NCI-H345 (cell line): Measurements from ENCODE around the gene NCAM1.

ENCODE experiments used
- DNase-seq: peaks from one replicate; lab custom pipeline; 2025; lab: John Stamatoyannopoulos, UW

NCAM1 gene

GRCh38 chr11:112968941-112969713, 7.9 kb downstream of the NCAM1 start:
- no peak for DNase-seq

- no peak for DNase-seq
These were observed 10.0 kb downstream of the NCAM1 start for GRCh38 chr11:112971195-112971594.

GRCh38 chr11:112971827-112972226, 10.6 kb downstream of the NCAM1 start:
- DNase-seq: no peak

- no peak for DNase-seq
These were observed 11.4 kb downstream of the NCAM1 start for GRCh38 chr11:112972399-112973145.

GRCh38 chr11:112975051-112975450, 13.8 kb downstream of the NCAM1 start:
- DNase-seq: no peak

GRCh38 chr11:112975493-112975892, 14.3 kb downstream of the NCAM1 start:
- DNase-seq: no peak

- DNase-seq: no peak
These were observed 16.5 kb downstream of the NCAM1 start for GRCh38 chr11:112977755-112978154.

GRCh38 chr11:112983887-112984286, 22.7 kb downstream of the NCAM1 start:
- DNase-seq: peak; percentile 41

GRCh38 chr11:112989198-112989597, 28.0 kb downstream of the NCAM1 start:
- DNase-seq: no peak

- no peak for DNase-seq
These were observed 32.6 kb downstream of the NCAM1 start for GRCh38 chr11:112993808-112994207.

- DNase-seq: no peak
These were observed 34.3 kb downstream of the NCAM1 start for GRCh38 chr11:112995423-112996090.

GRCh38 chr11:112996994-112997393, 35.8 kb downstream of the NCAM1 start:
- no peak for DNase-seq

GRCh38 chr11:112997857-112998466, 36.7 kb downstream of the NCAM1 start:
- DNase-seq: no peak

- DNase-seq: peak; percentile 56
These were observed 38.3 kb downstream of the NCAM1 start for GRCh38 chr11:112999520-112999919.

- DNase-seq: peak; percentile 83
These were observed 40.5 kb downstream of the NCAM1 start for GRCh38 chr11:113001709-113002108.

- DNase-seq: no peak
These were observed 45.8 kb downstream of the NCAM1 start for GRCh38 chr11:113006896-113007445.

GRCh38 chr11:113014262-113015097, 53.3 kb downstream of the NCAM1 start:
- peak; percentile 50 for DNase-seq

GRCh38 chr11:113015098-113015455, 53.9 kb downstream of the NCAM1 start:
- DNase-seq: no peak

- DNase-seq: no peak
These were observed 55.7 kb downstream of the NCAM1 start for GRCh38 chr11:113016905-113017304.

- DNase-seq: no peak
These were observed 57.7 kb downstream of the NCAM1 start for GRCh38 chr11:113018913-113019312.

- no peak for DNase-seq
These were observed 58.5 kb downstream of the NCAM1 start for GRCh38 chr11:113019711-113020110.
